ENCODE results near the gene CYSTM1.

DNA sequence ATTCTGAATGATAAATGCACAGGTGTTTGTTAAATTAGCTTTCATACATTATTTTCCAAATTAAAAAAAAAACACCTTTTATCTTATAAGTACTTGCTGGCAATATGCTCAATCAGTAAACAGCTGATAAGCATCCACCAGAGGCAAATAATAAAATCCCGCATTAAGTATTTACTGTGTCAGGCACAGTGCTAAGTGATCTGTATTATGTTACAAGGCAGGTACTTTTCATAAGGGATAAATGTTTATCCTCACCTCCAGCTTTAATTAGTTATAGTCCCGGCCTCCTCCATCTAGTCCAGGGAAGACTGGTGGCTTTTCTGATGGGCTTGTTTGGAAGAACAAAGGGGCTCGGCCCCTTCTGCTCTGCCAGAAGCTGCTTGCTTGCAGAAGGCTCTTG is 87.9 kb downstream of the CYSTM1 start:
- TF ChIP-seq, protein P1, sequence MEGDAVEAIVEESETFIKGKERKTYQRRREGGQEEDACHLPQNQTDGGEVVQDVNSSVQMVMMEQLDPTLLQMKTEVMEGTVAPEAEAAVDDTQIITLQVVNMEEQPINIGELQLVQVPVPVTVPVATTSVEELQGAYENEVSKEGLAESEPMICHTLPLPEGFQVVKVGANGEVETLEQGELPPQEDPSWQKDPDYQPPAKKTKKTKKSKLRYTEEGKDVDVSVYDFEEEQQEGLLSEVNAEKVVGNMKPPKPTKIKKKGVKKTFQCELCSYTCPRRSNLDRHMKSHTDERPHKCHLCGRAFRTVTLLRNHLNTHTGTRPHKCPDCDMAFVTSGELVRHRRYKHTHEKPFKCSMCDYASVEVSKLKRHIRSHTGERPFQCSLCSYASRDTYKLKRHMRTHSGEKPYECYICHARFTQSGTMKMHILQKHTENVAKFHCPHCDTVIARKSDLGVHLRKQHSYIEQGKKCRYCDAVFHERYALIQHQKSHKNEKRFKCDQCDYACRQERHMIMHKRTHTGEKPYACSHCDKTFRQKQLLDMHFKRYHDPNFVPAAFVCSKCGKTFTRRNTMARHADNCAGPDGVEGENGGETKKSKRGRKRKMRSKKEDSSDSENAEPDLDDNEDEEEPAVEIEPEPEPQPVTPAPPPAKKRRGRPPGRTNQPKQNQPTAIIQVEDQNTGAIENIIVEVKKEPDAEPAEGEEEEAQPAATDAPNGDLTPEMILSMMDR (IDR thresholded peaks at IDR 0.05 in 8 of 11, conservative IDR thresholded peaks at IDR 0.05 in 3 of 11), result no peak
- TF ChIP-seq POLR2A (IDR thresholded peaks at IDR 0.05), result no peak
